ENCODE data around the gene KIAA0319L. TPM values are rescaled to one million over a fixed set of nuclear protein-coding genes. Genes with fewer than 3 reads are reported as not detected.
A peak's percentile ranks its signal among the peaks of the same experiment; 100 is the strongest.

KIAA0319L gene
- polyA plus RNA-seq, 1 donor from 2014 or later = 38.1 TPM

- TF ChIP-seq SMC3 (conservative IDR thresholded peaks at IDR 0.05; ENCODE audit: poor library complexity) = no peak
- no peak for TF ChIP-seq EZH2 (IDR thresholded peaks at IDR 0.05; ENCODE audit: borderline replicate concordance, insufficient read depth, low read length, poor library complexity, severe bottlenecking)
Observed at GRCh38 chr1:35460796-35461195, 96.4 kb downstream of the KIAA0319L start (continued).

- peak overlapping the region; percentile 69 for H3K27ac ChIP-seq (ENCODE audit: low read length)
Observed at GRCh38 chr1:35454616-35455015, 102.6 kb downstream of the KIAA0319L start.

More at GRCh38 chr1:35454616-35455015, 102.6 kb downstream of the KIAA0319L start:
- H3F3A ChIP-seq (ENCODE audit: insufficient read depth, low read length, poor library complexity, severe bottlenecking) = no peaks in the 10 kb centered on the region
- H3K79me2 ChIP-seq (replicated peaks; ENCODE audit: insufficient read depth, low read length) = no peaks in the 10 kb centered on the region
- no peak overlapping the region for H3K4me2 ChIP-seq (ENCODE audit: low read length)
- TF ChIP-seq TAF1 (IDR thresholded peaks at IDR 0.05; ENCODE audit: low read depth) (no peak), REST (IDR thresholded peaks at IDR 0.05; ENCODE audit: borderline replicate concordance) (no peak), SMC3 (conservative IDR thresholded peaks at IDR 0.05; ENCODE audit: poor library complexity) (no peak), RAD21 (conservative IDR thresholded peaks at IDR 0.05) (no peak), POLR2AphosphoS5 (IDR thresholded peaks at IDR 0.05) (no peak), EZH2 (IDR thresholded peaks at IDR 0.05; ENCODE audit: borderline replicate concordance, insufficient read depth, low read length, poor library complexity, severe bottlenecking) (no peak), CTCF (IDR thresholded peaks at IDR 0.05; ENCODE audit: poor library complexity, severe bottlenecking) (no peak), EP300 (conservative IDR thresholded peaks at IDR 0.05; ENCODE audit: poor library complexity, severe bottlenecking) (no peak), MXI1 (conservative IDR thresholded peaks at IDR 0.05; ENCODE audit: poor library complexity, severe bottlenecking) (no peak)
- H3K36me3 ChIP-seq (ENCODE audit: insufficient read depth, low read length) = no peaks in the 10 kb centered on the region
- no peaks in the 10 kb centered on the region for H3K27me3 ChIP-seq (ENCODE audit: insufficient read depth, low read depth, low read length)
- no peak overlapping the region for H3K9ac ChIP-seq (ENCODE audit: low read length)
- no peak overlapping the region for H3K4me3 ChIP-seq (ENCODE audit: low read length)
- no peaks in the 10 kb centered on the region for H3K9me2 ChIP-seq (ENCODE audit: insufficient read depth, low read length)
- H4K20me1 ChIP-seq (ENCODE audit: insufficient read depth) = no peaks in the 10 kb centered on the region
- no peak overlapping the region for H2AFZ ChIP-seq (ENCODE audit: low read depth, low read length)
- H3K9me3 ChIP-seq (ENCODE audit: low read length) = no peaks in the 10 kb centered on the region
